COLO668 (cell line): ENCODE results near the gene MCC.

Experiments used
- DNase-seq: peaks from one replicate; lab custom pipeline; 2025; ENCODE audit not compliant: unreplicated experiment; lab: John Stamatoyannopoulos, UW

The MCC gene

GRCh38 chr5:113183694-113184093 is 304.6 kb downstream of the MCC start:
- no peak for DNase-seq

GRCh38 chr5:113182658-113183344 is 305.5 kb downstream of the MCC start:
- DNase-seq = no peak

GRCh38 chr5:113181853-113182490 is 306.3 kb downstream of the MCC start:
- no peak for DNase-seq

- no peak for DNase-seq
These were observed 306.8 kb downstream of the MCC start for GRCh38 chr5:113181409-113181808.

GRCh38 chr5:113179156-113179555 is 309.1 kb downstream of the MCC start:
- DNase-seq = no peak

- no peak for DNase-seq
These were observed 310.0 kb downstream of the MCC start for GRCh38 chr5:113178073-113178779.

GRCh38 chr5:113177225-113177624 is 311.0 kb downstream of the MCC start:
- DNase-seq = no peak

- DNase-seq = no peak
These were observed 311.5 kb downstream of the MCC start for GRCh38 chr5:113176734-113177133.

- no peak for DNase-seq
These were observed 312.1 kb downstream of the MCC start for GRCh38 chr5:113176196-113176595.

GRCh38 chr5:113172231-113172826 is 315.9 kb downstream of the MCC start:
- no peak for DNase-seq

- no peak for DNase-seq
These were observed 316.7 kb downstream of the MCC start for GRCh38 chr5:113171520-113171919.

GRCh38 chr5:113170707-113171106 is 317.5 kb downstream of the MCC start:
- no peak for DNase-seq

GRCh38 chr5:113169720-113170119 is 318.5 kb downstream of the MCC start:
- DNase-seq = no peak

GRCh38 chr5:113167985-113168384 is 320.3 kb downstream of the MCC start:
- DNase-seq = no peak

GRCh38 chr5:113166852-113167366 is 321.3 kb downstream of the MCC start:
- no peak for DNase-seq

GRCh38 chr5:113166261-113166660 is 322.0 kb downstream of the MCC start:
- no peak for DNase-seq

- no peak for DNase-seq
These were observed 324.2 kb downstream of the MCC start for GRCh38 chr5:113164021-113164420.

GRCh38 chr5:113163328-113163727 is 324.9 kb downstream of the MCC start:
- DNase-seq = no peak

GRCh38 chr5:113162770-113163169 is 325.5 kb downstream of the MCC start:
- no peak for DNase-seq

- no peak for DNase-seq
These were observed 326.0 kb downstream of the MCC start for GRCh38 chr5:113162208-113162607.

- no peak for DNase-seq
These were observed 326.4 kb downstream of the MCC start for GRCh38 chr5:113161806-113162205.

GRCh38 chr5:113157886-113158285 is 330.4 kb downstream of the MCC start:
- no peak for DNase-seq
